GM23338 (cell line): ENCODE data around the gene EVC2. TPM values are rescaled to one million over a fixed set of nuclear protein-coding genes. Genes with fewer than 3 reads are reported as not detected.

Source experiments
- ATAC-seq: fragments of 200-7000 bp; cut with Tn5 transposase; 3 replicates; pipeline ENCODE4 v1.9.1; 2020
- DNase-seq: peaks from one replicate; pipeline ENCODE4 v3.0.0-alpha.2; 2015; ENCODE audit warnings: low spot score
- H2AFZ ChIP-seq: fragments of 200-600 bp; sonication (generic); 2 replicates; pipeline ENCODE4 v1.8.0; 2016; ENCODE audit warnings: antibody characterized with exemption, mild to moderate bottlenecking, moderate library complexity
- H3F3A ChIP-seq: fragments of 200-600 bp; sonication (generic); replicated peaks from 2 replicates; pipeline ENCODE4 v1.8.0; 2017; ENCODE audit warnings: antibody characterized with exemption, mixed run types, low read depth
- H3K27ac ChIP-seq: fragments of 200-600 bp; sonication (generic); 2 replicates; pipeline ENCODE4 v1.6.1; 2016; ENCODE audit warnings: low read depth
- H3K27me3 ChIP-seq: fragments of 200-600 bp; sonication (generic); 2 replicates; pipeline ENCODE4 v1.8.0; 2016; ENCODE audit warnings: mild to moderate bottlenecking, mixed run types, moderate library complexity; ENCODE audit not compliant: insufficient read depth
- H3K36me3 ChIP-seq: fragments of 200-600 bp; sonication (generic); 2 replicates; pipeline ENCODE4 v1.8.0; 2016; ENCODE audit warnings: mild to moderate bottlenecking; ENCODE audit not compliant: insufficient read depth
- H3K4me1 ChIP-seq: fragments of 200-600 bp; sonication (generic); 2 replicates; pipeline ENCODE4 v1.8.0; 2016; ENCODE audit warnings: mild to moderate bottlenecking, moderate library complexity; ENCODE audit not compliant: insufficient read depth
- H3K4me2 ChIP-seq: fragments of 200-600 bp; sonication (generic); 2 replicates; pipeline ENCODE4 v1.7.1; 2017; ENCODE audit warnings: mixed run types
- H3K4me3 ChIP-seq: fragments of 200-600 bp; sonication (generic); 2 replicates; pipeline ENCODE4 v1.6.1; 2016; ENCODE audit warnings: mixed run types
- H3K79me2 ChIP-seq: fragments of 200-600 bp; sonication (generic); replicated peaks from 2 replicates; pipeline ENCODE4 v1.8.0; 2017; ENCODE audit warnings: mild to moderate bottlenecking; ENCODE audit not compliant: insufficient read depth
- H3K9me2 ChIP-seq: fragments of 200-600 bp; sonication (generic); 2 replicates; pipeline ENCODE4 v1.8.0; 2017; ENCODE audit not compliant: insufficient read depth
- H4K20me1 ChIP-seq: fragments of 200-600 bp; sonication (generic); replicated peaks from 2 replicates; pipeline ENCODE4 v1.8.0; 2017; ENCODE audit warnings: mild to moderate bottlenecking; ENCODE audit not compliant: insufficient read depth
- H3K27ac Mint-ChIP-seq: 2 replicates; pipeline ENCODE4 v1.8.0; 2020; ENCODE audit warnings: inconsistent platforms, mild to moderate bottlenecking, moderate library complexity, mixed read lengths
- H3K27me3 Mint-ChIP-seq: 3 replicates; pipeline ENCODE4 v1.8.0; 2022; ENCODE audit warnings: low read depth, mild to moderate bottlenecking, moderate library complexity, mixed read lengths, inconsistent platforms; ENCODE audit not compliant: insufficient read depth, poor library complexity
- H3K36me3 Mint-ChIP-seq: 3 replicates; pipeline ENCODE4 v1.8.0; 2021; ENCODE audit warnings: low read depth, mild to moderate bottlenecking, inconsistent platforms, moderate library complexity, mixed read lengths
- H3K4me1 Mint-ChIP-seq: 3 replicates; pipeline ENCODE4 v1.8.0; 2020; ENCODE audit warnings: mild to moderate bottlenecking, inconsistent platforms, mixed read lengths
- H3K4me3 Mint-ChIP-seq: 3 replicates; pipeline ENCODE4 v1.8.0; 2021; ENCODE audit warnings: moderate library complexity, mild to moderate bottlenecking, inconsistent platforms, mixed read lengths
- H3K9me3 Mint-ChIP-seq: 3 replicates; pipeline ENCODE4 v1.8.0; 2020; ENCODE audit warnings: moderate library complexity, mild to moderate bottlenecking, inconsistent platforms, mixed read lengths
- CREB1 ChIP-seq: fragments of 250-450 bp; sonication (Bioruptor Pico); IDR thresholded peaks from 2 replicates; pipeline ENCODE4 v1.5.0; 2020; ENCODE audit warnings: low read depth, mild to moderate bottlenecking, moderate library complexity
- NANOG ChIP-seq: IDR thresholded peaks from 2 replicates; pipeline ENCODE4 v1.6.1; 2016; ENCODE audit warnings: antibody characterized with exemption, borderline replicate concordance
- ZNF331 ChIP-seq: fragments of 250-450 bp; sonication (Bioruptor Pico); IDR thresholded peaks from 2 replicates; pipeline ENCODE4 v1.5.0; 2020; ENCODE audit warnings: low read depth, mild to moderate bottlenecking, moderate library complexity
- polyA plus RNA-seq: library from polyadenylated mRNA; unstranded; fragments of >200 nt; fragmentation: Nextera tagmentation; extraction: Ambion mirVana; gene quantifications from 2 replicates; pipeline ENCODE4 v1.2.1, GENCODE V29; 2016
- total RNA-seq: library from RNA; depleted of rRNA; stranded (reverse); fragments of >200 nt; shearing (Covaris generic); gene quantifications from 2 replicates; pipeline ENCODE4 v1.2.3, GENCODE V29; 2014; rRNA removed
- TF ChIP-seq, protein P1 (sequence below): fragments of 250-450 bp; sonication (Bioruptor Pico); IDR thresholded peaks from 2 replicates; pipeline ENCODE4 v1.5.0; 2020; ENCODE audit warnings: mild to moderate bottlenecking, moderate library complexity
- TF ChIP-seq, protein P2 (sequence below): IDR thresholded peaks from 2 replicates; pipeline ENCODE4 v1.6.1; 2016; ENCODE audit warnings: antibody characterized with exemption
- TF ChIP-seq, protein P3 (sequence below), 2 experiments: fragments of 200-600 bp in 1 of 2; sonication (generic) in 1 of 2; conservative IDR thresholded peaks; 2 replicates each; pipeline versions ENCODE4 v1.5.1 to v1.6.1; 2016 to 2017; ENCODE audit warnings: antibody characterized with exemption in 2 of 2, low read depth in 2 of 2, mild to moderate bottlenecking in 2 of 2, moderate library complexity in 1 of 2

Gene EVC2
- total and polyA plus RNA-seq, 2 experiments from 2014 or later, result 3.4 to 11.5 TPM

DNA sequence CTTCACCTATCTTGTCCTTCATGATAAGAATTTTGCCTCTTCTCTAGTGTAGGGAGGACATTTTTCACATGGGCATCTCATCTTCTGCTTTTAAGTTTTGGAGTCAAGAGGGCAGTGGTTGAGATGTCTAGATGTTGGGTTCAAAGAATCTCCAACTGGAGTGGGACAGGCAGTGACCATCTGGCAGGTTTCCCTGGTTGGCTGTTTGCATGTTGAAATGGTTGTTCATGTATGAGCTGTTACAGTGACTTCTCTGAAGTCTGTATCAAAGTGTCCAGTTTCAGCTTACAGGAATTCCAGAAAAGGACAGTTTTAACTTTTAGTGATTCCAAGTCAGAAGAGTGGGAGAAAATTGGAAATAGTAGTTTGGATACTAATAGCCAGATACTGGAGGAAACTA, 192.7 kb downstream of the EVC2 start:
- H3K79me2 ChIP-seq, result no peaks in the 10 kb centered on the region
- H3K36me3 Mint-ChIP-seq, result peaks cover 40% of the 10 kb centered on the region
- H3K27me3 Mint-ChIP-seq, result no peaks in the 10 kb centered on the region
- H3K27ac Mint-ChIP-seq, result no peak overlapping the region
- TF ChIP-seq, protein P1, sequence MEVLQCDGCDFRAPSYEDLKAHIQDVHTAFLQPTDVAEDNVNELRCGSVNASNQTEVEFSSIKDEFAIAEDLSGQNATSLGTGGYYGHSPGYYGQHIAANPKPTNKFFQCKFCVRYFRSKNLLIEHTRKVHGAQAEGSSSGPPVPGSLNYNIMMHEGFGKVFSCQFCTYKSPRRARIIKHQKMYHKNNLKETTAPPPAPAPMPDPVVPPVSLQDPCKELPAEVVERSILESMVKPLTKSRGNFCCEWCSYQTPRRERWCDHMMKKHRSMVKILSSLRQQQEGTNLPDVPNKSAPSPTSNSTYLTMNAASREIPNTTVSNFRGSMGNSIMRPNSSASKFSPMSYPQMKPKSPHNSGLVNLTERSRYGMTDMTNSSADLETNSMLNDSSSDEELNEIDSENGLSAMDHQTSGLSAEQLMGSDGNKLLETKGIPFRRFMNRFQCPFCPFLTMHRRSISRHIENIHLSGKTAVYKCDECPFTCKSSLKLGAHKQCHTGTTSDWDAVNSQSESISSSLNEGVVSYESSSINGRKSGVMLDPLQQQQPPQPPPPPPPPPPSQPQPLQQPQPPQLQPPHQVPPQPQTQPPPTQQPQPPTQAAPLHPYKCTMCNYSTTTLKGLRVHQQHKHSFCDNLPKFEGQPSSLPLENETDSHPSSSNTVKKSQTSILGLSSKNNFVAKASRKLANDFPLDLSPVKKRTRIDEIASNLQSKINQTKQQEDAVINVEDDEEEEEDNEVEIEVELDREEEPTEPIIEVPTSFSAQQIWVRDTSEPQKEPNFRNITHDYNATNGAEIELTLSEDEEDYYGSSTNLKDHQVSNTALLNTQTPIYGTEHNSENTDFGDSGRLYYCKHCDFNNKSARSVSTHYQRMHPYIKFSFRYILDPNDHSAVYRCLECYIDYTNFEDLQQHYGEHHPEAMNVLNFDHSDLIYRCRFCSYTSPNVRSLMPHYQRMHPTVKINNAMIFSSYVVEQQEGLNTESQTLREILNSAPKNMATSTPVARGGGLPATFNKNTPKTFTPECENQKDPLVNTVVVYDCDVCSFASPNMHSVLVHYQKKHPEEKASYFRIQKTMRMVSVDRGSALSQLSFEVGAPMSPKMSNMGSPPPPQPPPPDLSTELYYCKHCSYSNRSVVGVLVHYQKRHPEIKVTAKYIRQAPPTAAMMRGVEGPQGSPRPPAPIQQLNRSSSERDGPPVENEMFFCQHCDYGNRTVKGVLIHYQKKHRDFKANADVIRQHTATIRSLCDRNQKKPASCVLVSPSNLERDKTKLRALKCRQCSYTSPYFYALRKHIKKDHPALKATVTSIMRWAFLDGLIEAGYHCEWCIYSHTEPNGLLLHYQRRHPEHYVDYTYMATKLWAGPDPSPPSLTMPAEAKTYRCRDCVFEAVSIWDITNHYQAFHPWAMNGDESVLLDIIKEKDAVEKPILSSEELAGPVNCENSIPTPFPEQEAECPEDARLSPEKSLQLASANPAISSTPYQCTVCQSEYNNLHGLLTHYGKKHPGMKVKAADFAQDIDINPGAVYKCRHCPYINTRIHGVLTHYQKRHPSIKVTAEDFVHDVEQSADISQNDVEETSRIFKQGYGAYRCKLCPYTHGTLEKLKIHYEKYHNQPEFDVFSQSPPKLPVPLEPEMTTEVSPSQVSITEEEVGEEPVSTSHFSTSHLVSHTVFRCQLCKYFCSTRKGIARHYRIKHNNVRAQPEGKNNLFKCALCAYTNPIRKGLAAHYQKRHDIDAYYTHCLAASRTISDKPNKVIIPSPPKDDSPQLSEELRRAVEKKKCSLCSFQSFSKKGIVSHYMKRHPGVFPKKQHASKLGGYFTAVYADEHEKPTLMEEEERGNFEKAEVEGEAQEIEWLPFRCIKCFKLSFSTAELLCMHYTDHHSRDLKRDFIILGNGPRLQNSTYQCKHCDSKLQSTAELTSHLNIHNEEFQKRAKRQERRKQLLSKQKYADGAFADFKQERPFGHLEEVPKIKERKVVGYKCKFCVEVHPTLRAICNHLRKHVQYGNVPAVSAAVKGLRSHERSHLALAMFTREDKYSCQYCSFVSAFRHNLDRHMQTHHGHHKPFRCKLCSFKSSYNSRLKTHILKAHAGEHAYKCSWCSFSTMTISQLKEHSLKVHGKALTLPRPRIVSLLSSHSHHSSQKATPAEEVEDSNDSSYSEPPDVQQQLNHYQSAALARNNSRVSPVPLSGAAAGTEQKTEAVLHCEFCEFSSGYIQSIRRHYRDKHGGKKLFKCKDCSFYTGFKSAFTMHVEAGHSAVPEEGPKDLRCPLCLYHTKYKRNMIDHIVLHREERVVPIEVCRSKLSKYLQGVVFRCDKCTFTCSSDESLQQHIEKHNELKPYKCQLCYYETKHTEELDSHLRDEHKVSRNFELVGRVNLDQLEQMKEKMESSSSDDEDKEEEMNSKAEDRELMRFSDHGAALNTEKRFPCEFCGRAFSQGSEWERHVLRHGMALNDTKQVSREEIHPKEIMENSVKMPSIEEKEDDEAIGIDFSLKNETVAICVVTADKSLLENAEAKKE (CRISPR knock-in tag), result no peak
- no peak for TF ChIP-seq ZNF331 (CRISPR knock-in tag)
- TF ChIP-seq, protein P2, sequence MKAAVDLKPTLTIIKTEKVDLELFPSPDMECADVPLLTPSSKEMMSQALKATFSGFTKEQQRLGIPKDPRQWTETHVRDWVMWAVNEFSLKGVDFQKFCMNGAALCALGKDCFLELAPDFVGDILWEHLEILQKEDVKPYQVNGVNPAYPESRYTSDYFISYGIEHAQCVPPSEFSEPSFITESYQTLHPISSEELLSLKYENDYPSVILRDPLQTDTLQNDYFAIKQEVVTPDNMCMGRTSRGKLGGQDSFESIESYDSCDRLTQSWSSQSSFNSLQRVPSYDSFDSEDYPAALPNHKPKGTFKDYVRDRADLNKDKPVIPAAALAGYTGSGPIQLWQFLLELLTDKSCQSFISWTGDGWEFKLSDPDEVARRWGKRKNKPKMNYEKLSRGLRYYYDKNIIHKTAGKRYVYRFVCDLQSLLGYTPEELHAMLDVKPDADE, result no peak
- no peak for TF ChIP-seq CREB1 (CRISPR knock-in tag)
- TF ChIP-seq, protein P3, sequence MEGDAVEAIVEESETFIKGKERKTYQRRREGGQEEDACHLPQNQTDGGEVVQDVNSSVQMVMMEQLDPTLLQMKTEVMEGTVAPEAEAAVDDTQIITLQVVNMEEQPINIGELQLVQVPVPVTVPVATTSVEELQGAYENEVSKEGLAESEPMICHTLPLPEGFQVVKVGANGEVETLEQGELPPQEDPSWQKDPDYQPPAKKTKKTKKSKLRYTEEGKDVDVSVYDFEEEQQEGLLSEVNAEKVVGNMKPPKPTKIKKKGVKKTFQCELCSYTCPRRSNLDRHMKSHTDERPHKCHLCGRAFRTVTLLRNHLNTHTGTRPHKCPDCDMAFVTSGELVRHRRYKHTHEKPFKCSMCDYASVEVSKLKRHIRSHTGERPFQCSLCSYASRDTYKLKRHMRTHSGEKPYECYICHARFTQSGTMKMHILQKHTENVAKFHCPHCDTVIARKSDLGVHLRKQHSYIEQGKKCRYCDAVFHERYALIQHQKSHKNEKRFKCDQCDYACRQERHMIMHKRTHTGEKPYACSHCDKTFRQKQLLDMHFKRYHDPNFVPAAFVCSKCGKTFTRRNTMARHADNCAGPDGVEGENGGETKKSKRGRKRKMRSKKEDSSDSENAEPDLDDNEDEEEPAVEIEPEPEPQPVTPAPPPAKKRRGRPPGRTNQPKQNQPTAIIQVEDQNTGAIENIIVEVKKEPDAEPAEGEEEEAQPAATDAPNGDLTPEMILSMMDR (conservative IDR thresholded peaks at IDR 0.05; ENCODE audit: low read depth in 2 of 2), result no peak
- no peak for TF ChIP-seq NANOG
- no peak for DNase-seq
- ATAC-seq, result no peak
- no peak overlapping the region for H3K4me2 ChIP-seq
- H3K36me3 ChIP-seq, result no peaks in the 10 kb centered on the region
- H3K27ac ChIP-seq, result no peak overlapping the region
- H2AFZ ChIP-seq, result no peak overlapping the region
- no peaks in the 10 kb centered on the region for H3K27me3 ChIP-seq
- no peak overlapping the region for H3K4me3 ChIP-seq
- H3K9me3 Mint-ChIP-seq, result peaks cover 73% of the 10 kb centered on the region
- H3K4me1 Mint-ChIP-seq, result no peaks in the 10 kb centered on the region
- no peaks in the 10 kb centered on the region for H4K20me1 ChIP-seq
- H3K4me1 ChIP-seq, result no peaks in the 10 kb centered on the region
- H3K4me3 Mint-ChIP-seq, result no peak overlapping the region
- H3K9me2 ChIP-seq, result peaks cover 8% of the 10 kb centered on the region; the same call in 1 of the 2 replicates
- H3F3A ChIP-seq, result no peaks in the 10 kb centered on the region

Other genes with a start within 250 kb of the EVC2 start
- gene EVC, start 2.6 kb upstream of the EVC2 start, total RNA-seq, result 12.8 and 31.0 TPM in 2 replicates
- gene EVC, start 2.6 kb upstream of the EVC2 start, polyA plus RNA-seq, result 1.7 and 2.2 TPM in 2 replicates
- 143 and 146 TPM in 2 replicates for gene CRMP1, start 184.5 kb upstream of the EVC2 start, total RNA-seq
- 52.7 and 53.6 TPM in 2 replicates for gene CRMP1, start 184.5 kb upstream of the EVC2 start, polyA plus RNA-seq